Keratinocyte (primary cell): ENCODE data around the gene METTL27. TPM values are rescaled to one million over a fixed set of nuclear protein-coding genes. Genes with fewer than 3 reads are reported as not detected.

Source experiments
- DNase-seq: peaks from one replicate; pipeline ENCODE4 v3.0.0-alpha.2; 2011; ENCODE audit warnings: low read depth, missing footprints, low spot score
- FAIRE-seq: peaks from 2 replicates; lab custom pipeline; 2011; peaks lifted over from hg19 to GRCh38; lab: Jason Lieb, UNC
- H2AFZ ChIP-seq: 2 replicates; pipeline ENCODE4 v1.6.0; 2012; ENCODE audit warnings: low read length, control low read depth, inconsistent platforms; ENCODE audit not compliant: control insufficient read depth
- H3K27ac ChIP-seq: 2 replicates; pipeline ENCODE4 v1.5.1; 2011; ENCODE audit warnings: low read length; ENCODE audit not compliant: control insufficient read depth, insufficient read depth
- H3K27me3 ChIP-seq: 3 replicates; pipeline ENCODE4 v1.6.0; 2011; ENCODE audit warnings: low read length; ENCODE audit not compliant: control insufficient read depth, insufficient read depth; ENCODE audit errors: extremely low read depth
- H3K36me3 ChIP-seq, 2 experiments: 2 replicates in 1 of 2; 3 replicates in 1 of 2; pipeline ENCODE4 v1.5.1; 2011; ENCODE audit warnings: low read length in 2 of 2, mild to moderate bottlenecking in 1 of 2; ENCODE audit not compliant: control insufficient read depth in 2 of 2, insufficient read depth in 2 of 2; ENCODE audit errors: extremely low read depth in 1 of 2
- H3K4me1 ChIP-seq: 3 replicates; pipeline ENCODE4 v1.5.1; 2011; ENCODE audit warnings: low read length; ENCODE audit not compliant: control insufficient read depth, insufficient read depth; ENCODE audit errors: extremely low read depth
- H3K4me2 ChIP-seq: 3 replicates; pipeline ENCODE4 v1.6.0; 2011; ENCODE audit warnings: low read depth, low read length; ENCODE audit not compliant: control insufficient read depth, insufficient read depth; ENCODE audit errors: extremely low read depth
- H3K4me3 ChIP-seq, 3 experiments: fragments of 200-600 bp in 1 of 3; sonication (generic) in 1 of 3; 2 replicates in 2 of 3; 3 replicates in 1 of 3; pipeline ENCODE4 v1.5.1; 2011 to 2016; ENCODE audit warnings: low read length in 3 of 3, mild to moderate bottlenecking in 3 of 3, control low read depth in 2 of 3, inconsistent platforms in 1 of 3, low read depth in 1 of 3, mixed read lengths in 1 of 3, mixed run types in 1 of 3, moderate library complexity in 1 of 3; ENCODE audit not compliant: control insufficient read depth in 2 of 3, insufficient read depth in 2 of 3; ENCODE audit errors: extremely low read depth in 1 of 3
- H3K79me2 ChIP-seq: 2 replicates; pipeline ENCODE4 v1.6.0; 2012; ENCODE audit warnings: low read length; ENCODE audit not compliant: control insufficient read depth, insufficient read depth
- H3K9ac ChIP-seq: 3 replicates; pipeline ENCODE4 v1.6.0; 2011; ENCODE audit warnings: low read length; ENCODE audit not compliant: control insufficient read depth, insufficient read depth; ENCODE audit errors: extremely low read depth
- H3K9me1 ChIP-seq: 3 replicates; pipeline ENCODE4 v1.6.0; 2011; ENCODE audit warnings: low read length; ENCODE audit not compliant: control insufficient read depth, insufficient read depth; ENCODE audit errors: extremely low read depth
- H3K9me3 ChIP-seq: 2 replicates; pipeline ENCODE4 v1.5.1; 2012; ENCODE audit warnings: low read depth, low read length; ENCODE audit not compliant: control insufficient read depth
- H4K20me1 ChIP-seq: 3 replicates; pipeline ENCODE4 v1.6.0; 2011; ENCODE audit warnings: low read length; ENCODE audit not compliant: control insufficient read depth, insufficient read depth; ENCODE audit errors: extremely low read depth
- CTCF ChIP-seq, 3 experiments: IDR thresholded peaks in 1 of 3; conservative IDR thresholded peaks in 1 of 3; optimal IDR thresholded peaks in 1 of 3; 2 replicates in 2 of 3; 3 replicates in 1 of 3; pipeline versions ENCODE3 to v1.5.1; 2011; ENCODE audit warnings: low read length in 3 of 3, mild to moderate bottlenecking in 3 of 3, moderate library complexity in 2 of 3, control low read depth in 1 of 3, inconsistent platforms in 1 of 3; ENCODE audit not compliant: insufficient read depth in 2 of 3; ENCODE audit errors: extremely low read depth in 1 of 3
- EZH2 ChIP-seq: IDR thresholded peaks from one replicate; pipeline ENCODE4 v1.6.1; 2012; ENCODE audit warnings: inconsistent platforms, mild to moderate bottlenecking, low read length, moderate library complexity
- dilution Hi-C: fragments of 300-500 bp; cut with MboI; formaldehyde crosslinking; loops from one replicate; pipeline ENCODE4 v1.7.0; 2020; ENCODE audit warnings: low sequenced_read_pairs; ENCODE audit not compliant: extremely low pct_ligation_motif_present
- polyA plus RNA-seq, 5 experiments: library from polyadenylated mRNA; depleted of rRNA in 3 of 5; stranded (reverse) in 3 of 5; stranded (forward) in 1 of 5; unstranded in 1 of 5; fragments of >200 nt; gene quantifications; 1 replicate in 1 of 5; 2 replicates in 3 of 5; 3 replicates in 1 of 5; pipeline versions ENCODE4 v1.2.1 to v1.2.3, GENCODE V29; 2011 to 2012; ENCODE audit warnings: missing spikeins in 2 of 5, low read depth in 1 of 5, low replicate concordance in 1 of 5

Gene METTL27
- polyA plus RNA-seq, 1 donor (not counting 4 experiments of a cell fraction or from before 2014, with no cell fraction given), result 0.90 TPM

- Histone ChIP-seq H3K4me1 (peaks cover 56% of the 10 kb centered on the region), H3K79me2 (no peaks in the 10 kb centered on the region), H3K4me2 (peak overlapping the region; percentile 46), H4K20me1 (no peaks in the 10 kb centered on the region), H3K36me3 (no peaks in the 10 kb centered on the region), H3K27me3 (no peaks in the 10 kb centered on the region), H3K27ac (peak overlapping the region; percentile 0), H3K4me3 (no peak overlapping the region), H3K9me3 (no peaks in the 10 kb centered on the region), H3K9me1 (no peaks in the 10 kb centered on the region), H3K9ac (peak overlapping the region; percentile 9), H2AFZ (no peak overlapping the region)
- TF ChIP-seq EZH2 (no peak), CTCF (optimal IDR thresholded peaks at IDR 0.05 in 1 of 3, IDR thresholded peaks at IDR 0.05 in 1 of 3, conservative IDR thresholded peaks at IDR 0.05 in 1 of 3; ENCODE audit: extremely low read depth in 1 of 3, insufficient read depth in 2 of 3, low read length in 3 of 3) (no peak)
- no peak for DNase-seq
- dilution Hi-C loops, result no loop called here
- peak; percentile 69 for FAIRE-seq
Observed at GRCh38 chr7:73828107-73828803, 14.1 kb downstream of the METTL27 start.

- H3K79me2 ChIP-seq, result no peaks in the 10 kb centered on the region
- H2AFZ ChIP-seq, result no peak overlapping the region
- H3K9me3 ChIP-seq, result no peaks in the 10 kb centered on the region
- no peak overlapping the region for H3K4me2 ChIP-seq
- DNase-seq, result no peak
- peak overlapping the region; percentile 23 for H3K9ac ChIP-seq
- H3K9me1 ChIP-seq, result no peaks in the 10 kb centered on the region
- no peaks in the 10 kb centered on the region for H3K36me3 ChIP-seq
- H3K27me3 ChIP-seq, result no peaks in the 10 kb centered on the region
- dilution Hi-C loops, result no loop called here
- TF ChIP-seq EZH2, result no peak
- TF ChIP-seq CTCF (optimal IDR thresholded peaks at IDR 0.05 in 1 of 3, IDR thresholded peaks at IDR 0.05 in 1 of 3, conservative IDR thresholded peaks at IDR 0.05 in 1 of 3; ENCODE audit: extremely low read depth in 1 of 3, insufficient read depth in 2 of 3, low read length in 3 of 3), result no peak
- FAIRE-seq, result peak; percentile 36
- peaks cover 56% of the 10 kb centered on the region for H3K4me1 ChIP-seq
- no peaks in the 10 kb centered on the region for H4K20me1 ChIP-seq
- no peak overlapping the region for H3K4me3 ChIP-seq
- peak overlapping the region; percentile 16 for H3K27ac ChIP-seq
Observed at GRCh38 chr7:73827567-73828106, 14.7 kb downstream of the METTL27 start.
